ENCODE results near the gene HMGB2.
A peak's percentile ranks its signal among the peaks of the same experiment; 100 is the strongest.

HMGB2 gene

DNA sequence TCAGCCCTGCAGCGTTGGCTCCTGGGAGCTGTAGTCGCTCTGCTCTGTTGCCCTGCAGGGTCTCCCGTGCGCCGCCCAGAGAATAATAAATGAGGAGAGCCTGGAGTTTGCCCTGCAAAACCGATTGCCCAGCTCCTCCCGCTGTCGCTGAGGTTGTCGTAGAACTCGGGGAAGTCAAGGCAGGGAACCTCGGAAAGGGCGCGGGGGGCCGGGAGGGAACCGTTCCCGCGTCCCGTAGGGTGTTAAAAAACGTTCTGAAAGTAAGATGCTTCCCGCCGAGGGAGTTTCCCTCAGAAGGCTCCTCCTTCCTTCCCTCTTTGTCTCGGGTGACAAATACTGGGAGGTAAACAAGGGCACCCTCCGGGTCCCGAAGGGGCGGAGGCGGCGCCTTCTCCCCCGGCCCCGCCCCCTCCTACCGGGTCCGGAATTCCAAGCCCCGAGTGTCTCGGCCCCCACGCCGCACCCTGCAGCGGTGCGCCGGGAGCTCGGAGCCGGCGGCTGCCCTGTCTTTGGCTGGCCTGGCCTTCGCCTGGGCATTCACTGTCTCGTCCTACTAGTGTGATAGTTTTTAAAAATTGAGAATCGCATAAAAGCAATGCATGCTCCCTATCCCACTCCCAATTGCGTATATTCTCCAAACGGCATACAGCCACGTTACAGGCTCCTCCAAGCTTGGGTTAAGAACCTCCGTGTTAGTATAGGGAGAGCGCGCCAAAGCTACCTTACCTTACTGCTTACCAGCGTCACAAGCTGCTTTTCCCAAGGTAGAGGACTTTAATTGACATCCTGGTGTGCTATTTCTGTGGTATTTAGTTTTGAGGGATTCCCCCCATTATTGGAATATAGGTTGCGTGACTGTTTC is 964 bp upstream of the HMGB2 start:
- DNase-seq: peak; percentile 59 to 74

DNA sequence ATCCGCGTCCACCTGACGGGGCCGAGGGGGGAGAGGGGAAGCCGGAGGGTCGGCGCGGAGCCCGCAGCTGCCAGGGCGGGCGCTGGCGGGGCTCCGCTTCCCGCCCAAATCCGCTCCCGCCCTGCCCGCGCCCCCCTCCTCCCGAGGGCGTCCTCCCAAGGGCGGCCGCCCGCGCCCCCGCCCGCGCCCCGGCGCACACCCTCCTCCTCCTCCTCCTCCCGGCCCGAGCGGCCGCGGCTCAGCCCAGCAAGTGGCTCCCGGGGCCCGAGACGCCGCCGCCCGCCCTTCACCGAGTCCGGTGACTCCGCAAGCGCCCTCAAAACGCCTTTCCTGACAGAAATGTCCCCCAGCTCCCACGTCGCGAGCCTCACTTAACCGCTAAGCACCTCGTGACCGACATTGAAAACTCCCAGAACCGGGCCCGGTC is 487 bp downstream of the HMGB2 start:
- DNase-seq: peak; percentile 49 to 72

DNA sequence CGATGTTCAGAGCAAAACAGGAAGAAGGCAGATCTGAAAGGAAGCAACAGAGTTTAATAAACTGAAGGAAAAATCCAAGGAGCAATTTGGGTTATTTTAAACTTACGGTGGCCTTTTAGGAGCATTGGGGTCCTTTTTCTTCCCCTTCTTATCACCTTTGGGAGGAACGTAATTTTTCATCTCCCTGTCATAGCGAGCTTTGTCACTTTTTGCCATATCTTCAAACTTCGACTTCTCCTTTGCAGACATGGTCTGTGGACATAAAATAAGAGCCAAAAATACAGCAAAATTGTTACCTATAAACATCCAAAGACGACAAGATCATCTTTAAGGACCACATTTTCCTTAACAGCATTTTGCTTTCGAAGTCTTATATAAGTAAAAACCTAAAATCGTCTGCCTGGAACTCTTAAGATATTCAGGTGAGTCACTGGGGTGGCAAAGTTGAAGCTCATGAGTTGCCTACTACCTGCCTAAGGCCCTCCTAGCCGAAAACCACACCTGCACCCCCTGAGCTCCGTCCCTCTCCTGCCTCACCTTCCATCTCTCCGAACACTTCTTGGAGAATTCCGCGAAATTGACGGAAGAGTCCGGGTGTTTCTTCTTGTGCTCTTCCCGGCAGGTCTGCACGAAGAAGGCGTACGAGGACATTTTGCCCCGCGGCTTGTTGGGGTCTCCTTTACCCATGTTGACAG is 1.0 kb downstream of the HMGB2 start:
- DNase-seq: no peak

DNA sequence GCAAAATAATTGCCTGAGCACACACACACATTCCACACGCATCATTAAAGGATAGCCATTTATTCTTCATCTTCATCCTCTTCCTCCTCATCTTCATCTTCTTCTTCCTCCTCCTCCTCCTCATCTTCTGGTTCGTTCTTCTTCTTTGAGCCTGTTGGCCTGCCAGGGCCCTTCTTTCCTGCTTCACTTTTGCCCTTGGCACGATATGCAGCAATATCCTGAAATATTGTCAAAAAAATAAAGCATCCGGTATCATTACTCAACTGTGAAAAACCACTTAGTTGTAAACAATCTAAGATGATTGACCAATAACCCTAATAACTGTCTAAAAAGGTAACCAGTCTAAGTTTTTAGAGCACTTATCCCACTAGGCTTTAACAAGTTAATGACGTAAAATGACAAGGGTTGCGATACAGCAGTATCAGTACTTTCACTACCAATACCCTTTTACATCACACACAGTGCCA is 2.1 kb downstream of the HMGB2 start:
- DNase-seq: peak; percentile 20 to 71

DNA sequence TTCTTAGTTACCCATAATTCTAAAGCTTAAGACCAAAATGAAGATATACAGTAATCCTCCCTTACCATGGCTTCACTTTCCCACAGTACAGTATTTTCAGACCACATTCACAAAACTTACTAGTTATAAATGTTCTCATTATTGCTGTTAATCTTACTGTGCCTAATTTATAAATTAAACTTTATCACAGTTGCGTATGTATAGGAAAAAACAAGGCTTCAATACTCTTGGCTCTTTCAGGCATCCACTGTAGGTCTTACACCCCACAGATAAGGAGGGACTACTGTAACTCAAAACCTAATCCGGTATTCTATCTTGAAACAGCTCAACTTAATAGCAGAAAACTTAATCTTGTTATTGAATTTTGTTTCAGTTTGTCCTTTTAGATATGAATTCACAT is 3.6 kb downstream of the HMGB2 start:
- DNase-seq: no peak

DNA sequence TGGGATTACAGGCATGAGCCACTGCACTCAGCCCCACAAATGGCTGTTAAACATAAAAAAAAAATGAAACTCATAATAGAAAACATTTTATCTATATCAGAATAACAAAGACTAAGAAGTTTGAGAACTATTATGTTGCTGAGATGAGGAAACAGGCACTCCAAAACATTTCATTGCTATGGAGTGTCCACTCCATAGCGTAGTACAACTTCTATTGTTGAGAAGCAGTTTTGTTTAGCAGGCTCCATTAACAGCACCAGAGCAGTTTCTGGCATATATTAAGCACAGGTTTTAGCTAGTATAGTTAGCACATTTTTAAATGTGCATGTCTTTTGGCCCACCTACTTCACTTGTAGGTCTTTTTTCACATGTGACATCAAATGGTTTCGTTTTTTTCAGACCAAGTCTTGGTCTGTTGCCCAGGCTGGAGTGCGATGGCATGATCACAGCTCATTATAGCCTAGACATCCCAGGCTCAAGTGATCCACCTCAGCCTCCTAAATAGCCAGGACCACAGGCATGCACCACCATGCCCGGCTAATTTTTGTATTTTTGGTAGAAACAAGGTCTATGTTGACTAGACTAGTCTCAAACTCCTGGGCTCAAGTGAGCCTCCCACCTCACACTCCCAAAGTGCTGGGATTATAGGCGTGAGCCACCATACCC is 5.8 kb downstream of the HMGB2 start:
- no peak for DNase-seq

DNA sequence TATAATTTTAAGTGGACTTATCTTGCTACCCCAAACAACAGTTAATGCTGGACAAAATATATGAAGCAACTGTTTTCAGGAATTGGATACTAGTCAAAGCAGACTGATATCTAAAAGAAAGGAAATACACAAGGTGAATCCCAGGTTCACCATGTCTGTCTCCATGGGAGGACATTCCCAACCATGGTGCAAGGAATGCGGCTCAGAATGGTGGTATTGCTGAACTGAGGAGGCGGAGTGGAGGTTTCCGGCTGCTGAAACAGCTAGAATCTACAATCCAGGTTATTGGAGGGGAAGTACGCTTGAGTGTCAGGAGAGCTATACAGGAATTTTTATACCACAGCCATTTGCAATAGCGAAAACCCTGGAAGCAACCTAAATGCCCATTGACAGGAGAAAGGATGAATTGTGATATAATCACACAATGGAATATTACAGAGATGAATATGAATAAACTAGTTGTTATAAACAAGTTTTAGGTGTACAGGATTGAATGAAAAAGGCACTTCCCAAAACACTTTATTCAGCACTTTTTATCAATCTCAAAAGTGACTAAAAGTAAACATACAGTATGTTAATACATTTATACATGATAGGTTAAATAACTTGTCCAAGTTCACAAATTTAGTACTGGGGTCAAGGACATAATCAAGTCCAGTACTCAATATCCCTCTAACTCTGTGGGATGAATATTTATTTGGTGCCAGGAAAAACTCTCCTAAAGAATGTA is 9.0 kb downstream of the HMGB2 start:
- no peak for DNase-seq

DNA sequence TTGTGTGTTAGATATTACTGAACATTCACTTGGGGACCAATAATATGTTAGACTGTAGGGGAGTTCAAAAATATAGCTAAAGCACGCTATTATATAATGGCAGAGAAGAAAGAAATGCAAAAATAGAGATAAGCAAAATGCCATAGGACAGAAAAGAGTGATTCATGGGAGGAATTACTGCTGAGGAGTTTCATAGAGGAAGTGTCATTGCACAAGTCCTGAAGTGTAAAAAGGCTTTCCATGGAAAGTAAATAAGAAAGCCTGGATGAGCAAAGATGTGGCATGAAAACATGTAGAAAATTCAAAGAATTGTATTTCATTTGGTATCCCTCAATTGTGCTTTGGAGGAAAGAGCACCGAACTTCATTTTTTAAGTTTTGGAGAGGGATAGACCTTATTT is 14.5 kb downstream of the HMGB2 start:
- DNase-seq: peak; percentile 28 to 56

DNA sequence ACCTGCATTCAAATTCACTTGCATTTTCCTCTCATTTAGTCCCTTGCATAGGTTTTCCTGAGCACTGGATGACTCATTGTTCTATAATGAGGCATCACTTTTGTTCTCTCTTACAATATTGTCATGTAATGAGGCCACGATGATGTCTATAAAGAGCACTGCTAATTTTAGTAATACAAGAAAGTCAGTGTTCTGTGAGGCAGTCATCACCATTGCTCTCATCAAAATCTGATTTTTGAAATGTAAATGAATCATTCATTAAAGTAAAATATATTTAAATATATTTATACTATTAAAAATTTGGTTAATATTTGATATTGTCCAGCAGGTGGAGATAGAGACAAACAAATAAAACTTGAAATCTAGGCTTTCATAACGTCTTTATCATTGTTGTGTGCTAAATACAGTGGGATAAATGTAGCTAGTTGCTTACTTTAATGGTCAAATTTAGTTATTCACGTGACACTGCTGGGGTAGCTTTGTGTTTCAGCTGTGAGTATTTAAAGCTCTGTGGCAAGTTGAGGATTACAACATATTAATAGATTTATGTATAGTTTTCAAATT is 15.4 kb downstream of the HMGB2 start:
- peak; percentile 14 to 64 for DNase-seq

DNA sequence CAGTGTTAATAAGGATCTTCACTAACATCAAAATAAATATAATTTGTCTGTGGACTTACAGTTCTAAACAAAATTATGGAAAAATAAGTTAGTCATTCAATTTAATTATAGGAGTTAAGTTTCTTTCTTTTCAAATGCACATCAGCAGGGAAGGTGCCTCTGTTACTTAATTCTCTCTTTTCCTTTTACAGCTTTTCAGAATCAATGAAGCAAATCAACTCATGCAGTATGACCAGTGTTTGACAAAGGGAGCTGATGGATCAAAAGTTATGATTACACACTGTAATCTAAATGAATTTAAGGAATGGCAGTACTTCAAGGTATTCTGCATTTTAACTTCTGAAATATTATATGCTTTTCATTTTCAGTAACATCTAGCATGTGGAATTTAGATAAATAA is 15.9 kb downstream of the HMGB2 start:
- no peak for DNase-seq

DNA sequence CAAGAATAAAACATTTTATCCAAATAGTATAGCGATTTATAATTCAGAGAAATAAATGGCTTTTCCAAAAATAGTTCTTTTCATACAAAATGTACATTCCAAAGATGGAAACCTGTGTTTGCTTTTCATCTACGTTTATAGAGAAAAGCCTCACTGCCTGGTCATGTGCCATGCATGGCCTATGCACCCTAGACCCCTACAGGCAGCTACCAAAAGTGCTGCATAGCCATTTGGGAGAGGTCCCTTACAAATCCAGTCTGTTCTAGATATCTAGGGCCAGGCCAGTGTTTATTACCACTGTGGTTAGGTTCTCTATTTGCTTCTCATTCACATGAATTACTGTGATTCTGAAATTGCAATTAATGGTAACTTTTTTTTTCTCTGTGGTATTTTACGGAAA is 17.2 kb downstream of the HMGB2 start:
- DNase-seq: peak in 1 of 2 donors; percentile 12

DNA sequence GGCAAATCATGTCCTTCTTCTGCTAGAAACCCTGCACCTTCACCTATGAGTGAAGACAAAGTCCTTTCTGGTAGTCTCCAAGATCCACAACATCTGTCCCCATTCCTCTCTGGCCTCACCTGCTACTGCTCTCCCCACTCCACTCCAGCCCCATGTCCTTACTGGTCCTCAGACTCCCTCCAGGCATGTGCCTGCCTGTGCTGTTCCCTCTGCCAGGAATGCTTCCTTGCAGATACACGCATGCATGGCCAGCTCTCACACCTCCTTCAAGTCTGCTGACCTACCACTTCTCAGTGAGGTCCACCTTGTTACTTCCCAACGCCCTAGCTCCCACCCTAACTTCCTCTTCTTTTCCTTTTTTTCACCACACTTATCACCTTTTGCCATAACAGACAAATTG is 18.1 kb downstream of the HMGB2 start:
- no peak for DNase-seq

DNA sequence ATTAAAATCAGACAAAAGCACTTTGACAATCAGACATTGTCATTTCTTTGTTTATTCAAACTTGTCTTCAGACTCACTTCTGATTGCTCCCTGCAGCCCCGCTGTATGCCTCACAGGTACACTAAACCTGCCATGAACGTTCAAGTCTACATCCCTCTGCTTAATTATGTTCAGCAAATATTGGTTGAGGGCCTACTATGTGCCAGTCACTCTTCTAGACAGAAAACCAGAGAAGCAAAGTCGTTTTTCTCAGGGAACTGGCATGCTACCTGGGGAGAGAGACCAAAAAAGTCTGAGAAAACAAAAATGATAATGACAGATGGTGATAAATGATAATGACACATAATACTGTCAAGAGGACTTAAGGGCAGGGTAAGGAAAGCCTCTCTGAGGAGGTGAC is 19.4 kb downstream of the HMGB2 start:
- DNase-seq: no peak

DNA sequence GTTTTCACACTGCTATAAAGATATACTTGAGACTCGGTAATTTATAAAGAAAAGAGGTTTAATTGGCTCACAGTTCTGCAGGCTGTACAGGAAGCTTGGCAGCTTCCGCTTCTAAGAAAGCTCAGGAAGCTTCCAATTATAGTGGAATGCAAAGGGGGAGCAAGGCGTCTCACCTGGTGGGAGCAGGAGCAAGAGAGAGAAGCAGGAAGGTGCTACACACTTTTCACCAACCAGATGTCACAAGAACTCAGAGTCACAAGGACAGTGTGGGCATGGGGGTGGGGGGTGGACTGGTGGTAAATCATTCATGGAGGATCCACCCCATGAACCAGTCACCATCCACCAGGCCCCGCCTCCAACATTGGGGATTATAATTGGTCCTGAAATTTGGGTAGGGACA is 22.8 kb downstream of the HMGB2 start:
- no peak for DNase-seq

DNA sequence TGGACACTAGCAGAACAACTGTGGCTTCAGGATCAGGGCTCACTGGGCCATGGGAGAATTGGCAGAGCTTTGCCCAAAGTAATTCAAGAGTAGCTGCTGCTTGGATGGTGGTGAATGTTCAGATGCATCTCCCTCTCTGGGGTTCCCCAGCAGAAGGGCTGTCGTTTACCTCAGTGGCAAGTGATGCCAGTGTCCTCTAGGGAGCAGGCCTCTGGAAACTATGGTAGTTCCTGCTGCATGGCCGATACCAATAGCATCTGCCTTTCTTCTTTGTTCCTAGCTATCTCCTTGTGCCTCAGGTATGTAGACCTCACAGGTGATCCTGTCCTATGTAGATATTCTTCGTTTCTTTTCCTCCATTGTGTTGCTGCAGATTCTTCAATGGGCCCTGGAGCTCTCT is 26.4 kb downstream of the HMGB2 start:
- no peak for DNase-seq

DNA sequence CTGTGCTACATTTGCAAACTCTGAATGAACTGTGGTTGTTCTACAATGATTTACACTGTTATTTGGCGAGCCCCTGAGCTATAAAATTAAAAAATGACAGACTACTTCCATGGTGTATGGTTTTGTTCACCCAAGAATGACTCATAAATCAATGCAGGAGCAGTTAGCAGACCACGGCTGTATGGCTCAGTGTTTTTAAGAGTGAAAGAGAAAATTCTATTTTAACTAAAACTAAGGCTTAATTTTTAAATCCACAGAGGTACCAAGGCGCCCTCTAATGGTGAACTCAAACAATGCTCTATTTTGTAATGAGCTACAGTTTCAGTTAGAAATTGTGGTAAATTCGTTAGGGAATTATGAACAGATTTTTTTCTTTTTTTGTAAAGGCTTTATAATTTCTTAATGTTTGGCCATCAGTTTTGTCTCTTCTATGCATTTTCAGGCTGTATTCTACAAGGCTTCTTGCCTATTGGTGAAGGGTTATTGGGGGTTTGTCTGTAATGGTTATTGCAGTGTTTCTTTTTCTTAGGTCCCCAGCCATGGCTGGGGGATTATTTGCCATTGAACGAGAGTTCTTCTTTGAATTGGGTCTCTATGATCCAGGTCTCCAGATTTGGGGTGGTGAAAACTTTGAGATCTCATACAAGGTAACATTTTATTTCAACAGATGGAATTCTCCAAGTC is 32.5 kb downstream of the HMGB2 start:
- peak; percentile 35 to 51 for DNase-seq

DNA sequence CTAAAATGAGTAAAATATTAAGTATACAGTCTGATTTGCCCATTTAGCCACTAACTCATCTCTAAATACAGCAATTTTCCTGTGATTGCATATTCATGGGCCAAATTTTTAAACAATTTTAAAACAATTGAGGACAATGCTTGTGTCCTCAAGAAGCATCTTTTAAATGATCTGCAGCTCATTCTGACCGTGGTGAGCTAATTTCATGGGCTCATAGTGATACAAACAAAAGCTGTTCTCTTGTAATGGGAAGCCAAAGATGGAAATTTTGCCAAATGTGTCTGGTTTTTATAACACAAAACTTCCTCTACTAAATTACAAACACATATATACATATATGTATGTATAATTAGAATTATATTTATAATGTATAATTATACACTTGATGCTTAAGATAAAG is 39.7 kb downstream of the HMGB2 start:
- DNase-seq: no peak

DNA sequence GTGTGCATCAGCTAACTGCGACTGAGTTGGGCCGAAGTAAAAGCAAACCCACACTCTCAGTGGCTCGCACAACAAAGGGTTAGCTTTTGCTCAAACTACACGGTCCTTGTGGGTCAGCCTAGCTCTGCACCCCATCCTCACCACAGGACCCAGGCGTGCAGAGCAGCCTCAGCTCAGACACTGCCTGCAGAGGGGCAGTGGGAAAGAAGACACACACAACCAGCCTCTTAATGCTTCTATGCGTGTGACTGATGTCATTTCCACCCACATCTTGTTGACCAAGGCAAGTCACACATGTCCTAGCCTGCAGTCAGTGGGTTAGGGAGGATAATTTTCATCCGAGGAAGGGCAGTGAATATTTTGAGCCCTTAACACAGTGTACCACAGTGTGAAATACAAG is 40.5 kb downstream of the HMGB2 start:
- DNase-seq: no peak

DNA sequence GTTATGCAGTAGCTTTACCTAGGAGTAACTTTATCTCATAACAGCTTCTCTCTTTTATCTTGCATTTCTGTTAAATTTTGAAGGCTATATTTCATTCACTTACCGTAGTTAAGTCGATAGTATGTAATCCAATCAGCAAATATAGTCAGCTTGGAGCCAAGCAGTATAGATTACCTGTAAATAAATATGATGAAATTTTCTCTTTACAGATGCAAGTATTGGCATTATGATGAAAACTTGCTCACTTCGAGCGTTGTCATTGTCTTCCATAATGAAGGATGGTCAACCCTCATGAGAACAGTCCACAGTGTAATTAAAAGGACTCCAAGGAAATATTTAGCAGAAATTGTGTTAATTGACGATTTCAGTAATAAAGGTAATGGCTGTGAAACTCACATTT is 42.3 kb downstream of the HMGB2 start:
- no peak for DNase-seq

DNA sequence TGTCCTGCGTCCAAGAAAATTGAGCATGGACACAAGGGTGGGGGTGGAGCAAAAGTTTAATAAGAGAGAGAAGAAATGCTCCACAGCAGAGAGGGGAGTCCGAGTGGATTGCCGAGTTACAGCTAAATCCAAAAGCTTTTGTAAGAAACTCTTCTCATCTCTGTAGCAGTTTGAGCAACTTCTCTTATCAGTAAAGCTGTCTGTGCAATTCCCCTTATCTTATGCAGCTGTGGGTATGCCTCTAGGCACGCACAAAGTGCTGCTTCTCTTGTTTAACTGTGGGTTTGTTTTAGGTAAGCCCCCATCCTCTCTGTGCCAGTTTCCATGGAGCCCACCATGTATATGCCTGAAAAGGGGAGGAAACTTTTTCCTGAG is 44.8 kb downstream of the HMGB2 start:
- DNase-seq: no peak

DNA sequence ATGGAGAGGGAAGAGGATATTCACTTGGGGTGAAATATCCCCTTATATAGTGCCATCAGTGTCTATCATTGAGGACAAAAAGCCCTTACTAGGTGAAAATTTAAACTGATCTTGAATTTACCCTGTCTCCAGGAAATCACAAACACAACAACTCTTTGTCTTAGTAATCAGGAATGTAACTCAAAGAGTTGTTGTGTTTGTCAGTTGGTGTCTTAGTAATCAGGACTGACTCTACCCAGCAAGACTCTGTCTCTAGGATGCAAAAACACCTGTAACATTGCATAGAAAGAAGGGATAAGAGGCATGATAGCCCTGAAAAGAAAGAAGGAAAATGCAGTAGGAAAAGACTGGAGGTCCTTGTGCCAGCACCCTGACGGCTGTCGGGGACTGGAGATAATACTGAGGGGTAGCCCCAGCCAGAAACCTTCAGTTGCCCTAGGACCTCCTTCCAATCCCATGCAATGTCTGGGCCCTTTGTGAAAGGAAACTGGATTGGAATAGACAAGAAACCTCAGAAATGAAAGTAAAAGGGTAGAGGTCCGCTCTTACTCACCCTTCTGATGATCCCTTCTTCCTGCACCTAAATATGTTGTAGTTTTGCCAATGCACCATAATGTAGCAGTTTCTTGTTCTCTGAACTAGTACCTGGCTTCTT is 45.3 kb downstream of the HMGB2 start:
- no peak for DNase-seq

Measured in inflammatory macrophage (primary cell).